ENCODE measurements around the gene TOLLIP. TPM values are rescaled to one million over a fixed set of nuclear protein-coding genes. Genes with fewer than 3 reads are reported as not detected.

TOLLIP gene
- total and polyA plus RNA-seq, 2 of the 8 experiments (the other 6 are each of a cell fraction or from before 2014, with no cell fraction given) = 23.7 to 34.7 TPM

DNA sequence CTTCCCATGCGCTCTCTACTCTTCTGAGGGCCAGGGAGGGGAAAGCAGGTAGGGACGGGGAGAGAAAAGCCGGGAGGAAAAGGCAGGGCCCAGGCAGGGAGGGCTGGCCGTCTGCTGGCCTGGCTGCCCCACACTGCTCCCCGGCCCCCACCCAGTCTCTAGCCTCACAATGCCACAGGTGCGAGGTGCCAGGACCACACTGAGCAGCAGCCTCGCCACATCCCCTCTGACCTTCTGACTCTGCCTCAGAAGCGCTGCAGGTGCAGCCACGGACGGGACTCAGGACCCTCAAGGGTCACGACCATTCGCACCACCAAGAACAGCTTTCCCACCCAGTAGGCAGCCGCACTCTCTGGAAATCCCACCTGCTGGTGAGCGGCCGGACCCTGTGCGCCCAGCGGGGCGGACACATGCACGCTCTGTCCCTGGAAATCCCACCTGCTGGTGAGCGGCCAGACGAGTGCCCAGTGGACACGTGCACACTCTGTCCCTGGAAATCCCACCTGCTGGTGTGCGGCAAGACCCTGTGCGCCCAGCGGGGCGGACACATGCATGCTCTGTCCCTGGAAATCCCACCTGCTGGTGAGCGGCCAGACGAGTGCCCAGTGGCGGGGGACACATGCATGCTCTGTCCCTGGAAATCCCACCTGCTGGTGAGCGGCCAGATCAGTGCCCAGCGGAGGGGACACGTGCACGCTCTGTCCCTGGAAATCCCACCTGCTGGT lies 20.1 kb downstream of the TOLLIP start:
- CTCF ChIA-PET (ENCODE audit: partially characterized antibody) = interaction anchor here (0.9 to 1.0 kb wide), 2 partner anchors 228 to 260 kb away, joined by 3 to 4 read pairs; no protein-coding TSS in a partner anchor
- Histone ChIP-seq H3K4me1 (replicated peaks in 1 of 4; ENCODE audit: control insufficient read depth in 3 of 4, insufficient read depth in 4 of 4, low read length in 3 of 4) (no peaks in the 10 kb centered on the region), H3K9me3 (ENCODE audit: insufficient read depth in 2 of 2, low read depth in 1 of 2, low read length in 1 of 2) (no peaks in the 10 kb centered on the region; a peak in 1 of 4 replicates), H3K4me2 (ENCODE audit: insufficient read depth in 1 of 2, low read depth in 2 of 2, low read length in 2 of 2) (no peak overlapping the region), H4K8ac (ENCODE audit: extremely low read depth, insufficient read depth, low read length) (no peak overlapping the region), H2BK5ac (ENCODE audit: low read depth, low read length) (no peak overlapping the region), H4K5ac (ENCODE audit: insufficient read length, low read depth, low read length) (no peak overlapping the region), H3K79me1 (ENCODE audit: low read depth, low read length) (peaks cover 3% of the 10 kb centered on the region; the same call in 1 of the 2 replicates), H3K27ac (ENCODE audit: low read depth, low read length) (no peak overlapping the region), H2BK15ac (ENCODE audit: low read length) (no peak overlapping the region), H3K27me3 (replicated peaks in 1 of 4; ENCODE audit: control insufficient read depth in 3 of 4, extremely low read depth in 1 of 4, insufficient read depth in 3 of 4, low read length in 3 of 4) (no peaks in the 10 kb centered on the region), H3K14ac (ENCODE audit: insufficient read length) (no peak overlapping the region), H3K79me2 (ENCODE audit: control insufficient read depth in 1 of 2, insufficient read depth in 2 of 2, low read length in 2 of 2) (peaks cover 0 to 3% of the 10 kb centered on the region in 2 experiments; a peak in 1 of 4 replicates), H2AK5ac (ENCODE audit: low read depth, low read length) (no peak overlapping the region), H3K23me2 (ENCODE audit: low read depth, low read length) (no peaks in the 10 kb centered on the region), H3K9ac (replicated peaks in 1 of 4; ENCODE audit: extremely low read depth in 1 of 4, low read depth in 3 of 4, low read length in 3 of 4) (no peak overlapping the region), H2AFZ (ENCODE audit: low read length) (no peak overlapping the region), H3K56ac (replicated peaks; ENCODE audit: insufficient read length, low read depth, low read length) (no peak overlapping the region), H2BK12ac (ENCODE audit: low read depth, low read length) (no peak overlapping the region), H2BK20ac (ENCODE audit: low read length) (no peak overlapping the region), H3K18ac (ENCODE audit: extremely low read depth, low read length) (no peak overlapping the region), H3K23ac (ENCODE audit: insufficient read length) (no peak overlapping the region), H4K91ac (replicated peaks; ENCODE audit: insufficient read length, low read length) (no peak overlapping the region), H2BK120ac (replicated peaks; ENCODE audit: low read depth, low read length) (no peak overlapping the region), H3K4ac (replicated peaks; ENCODE audit: insufficient read length, low read depth, low read length) (no peak overlapping the region), H3K36me3 (ENCODE audit: control insufficient read depth in 2 of 4, insufficient read depth in 4 of 4, low read length in 3 of 4) (peaks cover 3 to 29% (median 15%) of the 10 kb centered on the region in 4 experiments; a peak in 7 of 8 replicates), H3K4me3 (ENCODE audit: extremely low read depth in 1 of 4, insufficient read depth in 2 of 4, low read depth in 3 of 4, low read length in 4 of 4) (no peak overlapping the region), H4K20me1 (replicated peaks in 1 of 2; ENCODE audit: control insufficient read depth in 1 of 2, insufficient read depth in 2 of 2, low read length in 2 of 2) (peaks cover 3 to 15% of the 10 kb centered on the region in 2 experiments)
- POLR2A ChIA-PET (ENCODE audit: partially characterized antibody) = no interaction called here
- no peak for FAIRE-seq
- whole genome bisulfite sequencing, 2 experiments (ENCODE audit: extremely low coverage in 1 of 2, insufficient coverage in 1 of 2, insufficient read length in 1 of 2, insufficient replicate concordance in 2 of 2, low coverage in 1 of 2, low lambda C conversion rate in 2 of 2, missing lambda C conversion rate in 1 of 2) = 91% methylated on average over 24 of the region's 33 CpGs; no CpG with 5 or more reads in 1 of the 2 experiments
- no peak for DNase-seq (ENCODE audit: low read depth in 1 of 2, low spot score in 2 of 2)
- TF ChIP-seq, protein P1, sequence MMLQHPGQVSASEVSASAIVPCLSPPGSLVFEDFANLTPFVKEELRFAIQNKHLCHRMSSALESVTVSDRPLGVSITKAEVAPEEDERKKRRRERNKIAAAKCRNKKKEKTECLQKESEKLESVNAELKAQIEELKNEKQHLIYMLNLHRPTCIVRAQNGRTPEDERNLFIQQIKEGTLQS (IDR thresholded peaks at IDR 0.05; ENCODE audit: insufficient read depth, low read depth, low read length) = no peak
- TF ChIP-seq NANOG (IDR thresholded peaks at IDR 0.05; ENCODE audit: insufficient read depth, low read depth, low read length, poor library complexity, severe bottlenecking) (no peak), ASH2L (IDR thresholded peaks at IDR 0.05; ENCODE audit: low read length) (no peak), SIX5 (IDR thresholded peaks at IDR 0.05; ENCODE audit: low read depth, low read length) (no peak), GTF2F1 (IDR thresholded peaks at IDR 0.05; ENCODE audit: borderline replicate concordance, low read depth, low read length) (no peak), TBP (IDR thresholded peaks at IDR 0.05; ENCODE audit: low read depth, low read length) (no peak), CHD2 (IDR thresholded peaks at IDR 0.05; ENCODE audit: low read length) (no peak), KDM1A (IDR thresholded peaks at IDR 0.05; ENCODE audit: borderline replicate concordance, low read length) (no peak), CEBPB (IDR thresholded peaks at IDR 0.05; ENCODE audit: low read depth, low read length) (no peak)
- TF ChIP-seq, protein P2, sequence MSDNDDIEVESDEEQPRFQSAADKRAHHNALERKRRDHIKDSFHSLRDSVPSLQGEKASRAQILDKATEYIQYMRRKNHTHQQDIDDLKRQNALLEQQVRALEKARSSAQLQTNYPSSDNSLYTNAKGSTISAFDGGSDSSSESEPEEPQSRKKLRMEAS (IDR thresholded peaks at IDR 0.05) = no peak
- TF ChIP-seq, protein P3, sequence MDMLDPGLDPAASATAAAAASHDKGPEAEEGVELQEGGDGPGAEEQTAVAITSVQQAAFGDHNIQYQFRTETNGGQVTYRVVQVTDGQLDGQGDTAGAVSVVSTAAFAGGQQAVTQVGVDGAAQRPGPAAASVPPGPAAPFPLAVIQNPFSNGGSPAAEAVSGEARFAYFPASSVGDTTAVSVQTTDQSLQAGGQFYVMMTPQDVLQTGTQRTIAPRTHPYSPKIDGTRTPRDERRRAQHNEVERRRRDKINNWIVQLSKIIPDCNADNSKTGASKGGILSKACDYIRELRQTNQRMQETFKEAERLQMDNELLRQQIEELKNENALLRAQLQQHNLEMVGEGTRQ (IDR thresholded peaks at IDR 0.05; ENCODE audit: low read length) = no peak
